Hepatocyte (in vitro differentiated cells): ENCODE data around the gene AMZ2.

Source experiments
- CTCF ChIP-seq: fragments of 200-600 bp; sonication (generic); IDR thresholded peaks from 2 replicates; pipeline ENCODE4 v1.5.1; 2016; ENCODE audit warnings: antibody characterized with exemption, mild to moderate bottlenecking; ENCODE audit not compliant: poor library complexity
- EZH2 ChIP-seq: fragments of 200-600 bp; sonication (generic); IDR thresholded peaks from 2 replicates; pipeline ENCODE4 v1.6.1; 2016; ENCODE audit warnings: antibody characterized with exemption, mild to moderate bottlenecking, borderline replicate concordance
- EZH2phosphoT487 ChIP-seq: fragments of 200-600 bp; sonication (generic); IDR thresholded peaks from one replicate; pipeline ENCODE4 v1.6.1; 2018; ENCODE audit warnings: antibody characterized with exemption, mild to moderate bottlenecking, low read depth, moderate library complexity; ENCODE audit not compliant: unreplicated experiment, severe bottlenecking

GRCh38 chr17:68295086-68295485 lies 47.2 kb downstream of the AMZ2 start:
- TF ChIP-seq CTCF (no peak), EZH2 (no peak), EZH2phosphoT487 (no peak)
